ENCODE results near the gene PEX10.

The PEX10 gene

GRCh38 chr1:2406451-2407041 is 5.8 kb downstream of the PEX10 start:
- no peak for DNase-seq
- no peaks in the 10 kb centered on the region for H3K36me3 ChIP-seq (replicated peaks; ENCODE audit: insufficient read depth, low read length)
- TF ChIP-seq, protein P1, sequence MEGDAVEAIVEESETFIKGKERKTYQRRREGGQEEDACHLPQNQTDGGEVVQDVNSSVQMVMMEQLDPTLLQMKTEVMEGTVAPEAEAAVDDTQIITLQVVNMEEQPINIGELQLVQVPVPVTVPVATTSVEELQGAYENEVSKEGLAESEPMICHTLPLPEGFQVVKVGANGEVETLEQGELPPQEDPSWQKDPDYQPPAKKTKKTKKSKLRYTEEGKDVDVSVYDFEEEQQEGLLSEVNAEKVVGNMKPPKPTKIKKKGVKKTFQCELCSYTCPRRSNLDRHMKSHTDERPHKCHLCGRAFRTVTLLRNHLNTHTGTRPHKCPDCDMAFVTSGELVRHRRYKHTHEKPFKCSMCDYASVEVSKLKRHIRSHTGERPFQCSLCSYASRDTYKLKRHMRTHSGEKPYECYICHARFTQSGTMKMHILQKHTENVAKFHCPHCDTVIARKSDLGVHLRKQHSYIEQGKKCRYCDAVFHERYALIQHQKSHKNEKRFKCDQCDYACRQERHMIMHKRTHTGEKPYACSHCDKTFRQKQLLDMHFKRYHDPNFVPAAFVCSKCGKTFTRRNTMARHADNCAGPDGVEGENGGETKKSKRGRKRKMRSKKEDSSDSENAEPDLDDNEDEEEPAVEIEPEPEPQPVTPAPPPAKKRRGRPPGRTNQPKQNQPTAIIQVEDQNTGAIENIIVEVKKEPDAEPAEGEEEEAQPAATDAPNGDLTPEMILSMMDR (IDR thresholded peaks at IDR 0.05; ENCODE audit: low read length): no peak
- TF ChIP-seq EZH2phosphoT487 (IDR thresholded peaks at IDR 0.05; ENCODE audit: low read length) (no peak), EZH2 (optimal IDR thresholded peaks at IDR 0.05; ENCODE audit: low read depth, low read length) (no peak)
- H3K4me1 ChIP-seq (ENCODE audit: low read length): no peaks in the 10 kb centered on the region
- H3K27ac ChIP-seq (ENCODE audit: low read length): no peak overlapping the region
- H3K4me2 ChIP-seq (ENCODE audit: low read depth, low read length): no peak overlapping the region
- H2AFZ ChIP-seq (ENCODE audit: low read length): no peak overlapping the region
- H3K27me3 ChIP-seq (replicated peaks; ENCODE audit: insufficient read depth, low read length): no peaks in the 10 kb centered on the region
- no peaks in the 10 kb centered on the region for H3K9me3 ChIP-seq (replicated peaks; ENCODE audit: insufficient read depth, low read length)
- H3K9me2 ChIP-seq (replicated peaks; ENCODE audit: insufficient read depth, low read length): no peaks in the 10 kb centered on the region
- no peaks in the 10 kb centered on the region for H4K20me1 ChIP-seq (ENCODE audit: insufficient read depth, low read length)
- no peak overlapping the region for H3K9ac ChIP-seq (ENCODE audit: low read length)
- peaks cover 7% of the 10 kb centered on the region; the same call in 1 of the 2 replicates for H3F3A ChIP-seq (ENCODE audit: insufficient read depth, low read length)
- H3K79me2 ChIP-seq (ENCODE audit: low read length): peaks cover 1% of the 10 kb centered on the region
- H3K4me3 ChIP-seq (ENCODE audit: low read length): no peak overlapping the region

GRCh38 chr1:2405588-2406295 is 6.6 kb downstream of the PEX10 start:
- Histone ChIP-seq H3K36me3 (replicated peaks; ENCODE audit: insufficient read depth, low read length) (no peaks in the 10 kb centered on the region), H3K27ac (ENCODE audit: low read length) (no peak overlapping the region), H3F3A (ENCODE audit: insufficient read depth, low read length) (peaks cover 7% of the 10 kb centered on the region; the same call in 1 of the 2 replicates), H3K79me2 (ENCODE audit: low read length) (no peaks in the 10 kb centered on the region), H3K9me2 (replicated peaks; ENCODE audit: insufficient read depth, low read length) (no peaks in the 10 kb centered on the region), H3K4me3 (ENCODE audit: low read length) (no peak overlapping the region), H2AFZ (ENCODE audit: low read length) (no peak overlapping the region), H3K4me1 (ENCODE audit: low read length) (no peaks in the 10 kb centered on the region), H3K27me3 (replicated peaks; ENCODE audit: insufficient read depth, low read length) (no peaks in the 10 kb centered on the region), H3K9ac (ENCODE audit: low read length) (no peak overlapping the region), H4K20me1 (ENCODE audit: insufficient read depth, low read length) (no peaks in the 10 kb centered on the region), H3K4me2 (ENCODE audit: low read depth, low read length) (no peak overlapping the region), H3K9me3 (replicated peaks; ENCODE audit: insufficient read depth, low read length) (no peaks in the 10 kb centered on the region)
- no peak for TF ChIP-seq EZH2phosphoT487 (IDR thresholded peaks at IDR 0.05; ENCODE audit: low read length)
- TF ChIP-seq EZH2 (optimal IDR thresholded peaks at IDR 0.05; ENCODE audit: low read depth, low read length): no peak
- TF ChIP-seq, protein P1 (IDR thresholded peaks at IDR 0.05; ENCODE audit: low read length): no peak
- DNase-seq: no peak

DNA sequence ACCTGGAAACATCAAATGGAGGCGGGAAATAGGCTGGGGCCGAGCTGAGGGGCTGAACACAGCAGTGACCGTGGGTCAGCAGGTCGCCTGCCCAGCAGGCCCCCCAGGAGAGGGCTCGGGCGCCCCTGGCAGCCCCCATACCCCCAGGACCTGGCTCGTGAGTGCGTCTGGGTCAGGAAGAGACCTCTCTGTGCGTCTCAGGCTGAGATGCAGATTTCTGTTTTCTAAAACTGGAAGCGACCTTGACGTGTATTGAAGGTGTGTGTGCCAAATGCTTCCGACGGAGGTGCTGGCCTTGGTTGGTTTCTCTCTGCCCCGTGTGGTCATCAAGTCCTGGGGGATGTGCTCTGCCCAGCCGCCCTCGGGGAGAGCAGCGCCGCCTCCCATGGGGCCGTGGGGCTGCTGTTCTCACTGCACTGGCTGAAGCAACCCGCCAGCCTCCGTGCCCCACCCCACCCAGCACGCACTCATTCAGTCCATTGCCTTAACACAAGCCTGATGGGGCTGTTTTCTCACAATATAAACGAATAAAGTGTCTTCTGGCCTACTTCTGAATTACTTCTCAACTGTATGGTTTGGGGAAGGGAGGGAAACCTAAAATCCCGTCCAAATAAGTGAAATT is 7.4 kb downstream of the PEX10 start:
- H4K20me1 ChIP-seq (ENCODE audit: insufficient read depth, low read length): no peaks in the 10 kb centered on the region
- peaks cover 7% of the 10 kb centered on the region; the same call in 1 of the 2 replicates for H3F3A ChIP-seq (ENCODE audit: insufficient read depth, low read length)
- H3K4me1 ChIP-seq (ENCODE audit: low read length): no peaks in the 10 kb centered on the region
- no peak overlapping the region for H3K27ac ChIP-seq (ENCODE audit: low read length)
- H3K4me2 ChIP-seq (ENCODE audit: low read depth, low read length): no peak overlapping the region
- no peaks in the 10 kb centered on the region for H3K36me3 ChIP-seq (replicated peaks; ENCODE audit: insufficient read depth, low read length)
- no peaks in the 10 kb centered on the region for H3K27me3 ChIP-seq (replicated peaks; ENCODE audit: insufficient read depth, low read length)
- H3K79me2 ChIP-seq (ENCODE audit: low read length): no peaks in the 10 kb centered on the region
- no peaks in the 10 kb centered on the region for H3K9me2 ChIP-seq (replicated peaks; ENCODE audit: insufficient read depth, low read length)
- no peak for TF ChIP-seq EZH2 (optimal IDR thresholded peaks at IDR 0.05; ENCODE audit: low read depth, low read length)
- no peak for TF ChIP-seq EZH2phosphoT487 (IDR thresholded peaks at IDR 0.05; ENCODE audit: low read length)
- TF ChIP-seq, protein P1 (IDR thresholded peaks at IDR 0.05; ENCODE audit: low read length): no peak
- H2AFZ ChIP-seq (ENCODE audit: low read length): no peak overlapping the region
- no peak for DNase-seq
- H3K4me3 ChIP-seq (ENCODE audit: low read length): no peak overlapping the region
- no peak overlapping the region for H3K9ac ChIP-seq (ENCODE audit: low read length)
- no peaks in the 10 kb centered on the region for H3K9me3 ChIP-seq (replicated peaks; ENCODE audit: insufficient read depth, low read length)
